HG03064 (cell line): ENCODE data around the gene IGF1R.
"Not testable (repeated sequence)": the region's sequence is repeated elsewhere in the genome, so short reads cannot be mapped to it uniquely, and the experiment has no call there.

Source experiments
- ATAC-seq: cut with Tn5 transposase; IDR thresholded peaks from one replicate; pipeline ENCODE4 v1.9.1; 2021; ENCODE audit warnings: low read depth; ENCODE audit not compliant: unreplicated experiment

Gene IGF1R

DNA sequence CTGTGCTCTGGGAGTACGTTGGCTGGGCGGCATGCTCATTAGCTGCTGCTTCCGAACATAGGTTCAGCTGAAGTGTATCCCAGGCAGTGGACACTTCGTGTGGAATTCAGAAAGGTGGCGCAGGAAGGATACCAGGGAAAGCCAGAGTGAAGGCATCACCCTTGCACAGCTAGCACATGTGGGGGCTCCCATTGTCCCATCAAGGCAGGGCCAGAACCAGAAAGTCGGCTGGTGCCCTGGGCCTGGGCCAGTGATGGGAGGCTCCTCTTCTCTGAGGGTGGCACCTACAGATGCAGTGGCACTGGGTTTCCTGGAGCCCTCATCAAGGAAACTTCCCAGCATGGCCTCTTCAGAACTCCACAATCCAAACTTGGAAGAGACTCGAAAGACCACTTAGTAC, 302.7 kb downstream of the IGF1R start:
- no peak for ATAC-seq

DNA sequence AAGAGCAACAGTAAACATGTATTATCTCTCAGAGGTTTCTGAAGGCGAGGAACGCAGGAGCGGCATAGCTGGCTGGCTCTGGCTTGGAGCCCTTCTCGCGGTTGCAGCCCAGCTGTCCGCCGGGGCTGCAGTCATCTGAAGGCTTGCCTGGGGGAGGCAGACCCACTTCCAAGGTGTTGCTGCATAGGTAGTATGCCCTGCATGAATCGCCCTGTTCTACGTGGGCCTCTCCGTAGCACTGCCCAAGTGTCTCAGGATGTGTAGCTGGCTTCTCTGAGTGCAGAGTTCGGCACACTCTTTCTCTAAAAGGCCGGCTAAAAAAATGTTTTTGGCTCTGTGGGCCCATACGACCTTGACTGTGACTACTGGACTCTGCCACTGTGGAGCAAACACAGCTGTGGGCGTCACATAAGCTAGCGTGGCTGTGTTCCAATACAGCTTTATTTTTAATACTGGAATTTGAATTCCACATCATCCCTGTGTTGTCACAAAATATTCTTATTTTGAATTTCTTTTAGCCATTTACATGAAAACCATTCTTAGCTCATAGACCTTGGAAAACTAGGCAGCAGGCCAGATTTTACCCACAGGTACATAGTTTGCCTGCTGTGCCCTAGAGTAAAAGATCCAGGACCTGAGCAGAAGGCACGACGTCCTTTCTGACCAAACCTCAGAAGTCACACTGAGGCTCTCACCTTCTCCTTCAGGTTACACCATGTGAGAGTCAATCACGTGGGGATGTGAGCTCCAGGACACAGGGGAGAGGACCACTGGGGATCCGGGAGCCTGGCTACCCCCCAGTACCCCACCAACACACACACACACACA, 303.4 kb downstream of the IGF1R start:
- no peak for ATAC-seq

GRCh38 chr15:98952381-98952803, 304.1 kb downstream of the IGF1R start:
- peak; percentile 96 for ATAC-seq

- ATAC-seq, result peak; percentile 35
Measured at GRCh38 chr15:98953000-98953787, 304.9 kb downstream of the IGF1R start.

GRCh38 chr15:98953968-98954367, 305.6 kb downstream of the IGF1R start:
- no peak for ATAC-seq

DNA sequence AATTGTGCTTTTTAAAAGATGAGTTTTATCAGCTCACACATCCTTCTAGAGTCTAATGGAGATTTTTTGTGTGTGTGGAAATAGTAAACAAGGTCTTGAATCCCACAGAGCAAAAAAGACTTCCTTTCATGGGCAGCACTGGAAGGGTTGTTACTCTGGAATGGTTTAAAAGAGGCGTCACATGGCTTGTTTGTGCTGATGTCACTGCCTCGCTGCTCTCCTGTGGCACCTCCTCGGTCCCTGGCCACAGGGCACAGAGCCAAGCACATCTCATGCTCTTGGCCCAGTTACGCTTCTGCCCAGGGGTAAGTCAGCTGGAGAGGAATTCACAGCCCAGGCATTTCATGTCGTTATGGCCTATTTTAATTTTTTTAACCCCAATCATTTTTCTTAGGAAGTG, 306.1 kb downstream of the IGF1R start:
- no peak for ATAC-seq

DNA sequence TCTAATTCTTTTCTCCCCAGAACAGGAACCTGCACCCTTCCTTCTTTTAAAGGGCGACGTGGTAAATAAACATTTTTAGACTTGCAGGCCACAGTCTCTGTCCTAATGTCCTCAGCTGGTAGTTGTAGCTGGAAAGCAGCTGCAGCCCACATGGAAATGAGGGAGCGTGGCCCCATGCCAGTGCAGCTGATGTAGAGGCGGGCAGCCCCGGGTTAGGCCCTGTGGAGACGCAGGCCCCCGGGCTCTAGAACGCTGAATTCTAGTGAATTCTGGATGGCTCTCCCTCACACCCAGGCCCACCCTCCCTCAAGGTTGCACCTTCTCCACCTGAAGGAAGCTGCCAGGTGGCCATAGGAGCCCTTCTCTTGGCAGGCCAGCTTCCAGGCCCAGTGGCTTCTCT, 307.0 kb downstream of the IGF1R start:
- no peak for ATAC-seq

- ATAC-seq, result no peak
Measured at GRCh38 chr15:98955961-98956723, 307.8 kb downstream of the IGF1R start.

GRCh38 chr15:98956796-98957553, 308.6 kb downstream of the IGF1R start:
- ATAC-seq, result no peak

DNA sequence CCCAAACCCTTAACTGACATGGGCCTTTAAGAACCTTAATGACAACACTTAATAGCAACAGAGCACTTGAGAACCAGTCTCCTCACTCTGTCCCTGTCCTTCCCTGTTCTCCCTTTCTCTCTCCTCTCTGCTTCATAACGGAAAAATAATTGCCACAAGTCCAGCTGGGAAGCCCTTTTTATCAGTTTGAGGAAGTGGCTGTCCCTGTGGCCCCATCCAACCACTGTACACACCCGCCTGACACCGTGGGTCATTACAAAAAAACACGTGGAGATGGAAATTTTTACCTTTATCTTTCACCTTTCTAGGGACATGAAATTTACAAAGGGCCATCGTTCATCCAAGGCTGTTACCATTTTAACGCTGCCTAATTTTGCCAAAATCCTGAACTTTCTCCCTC, 309.3 kb downstream of the IGF1R start:
- no peak for ATAC-seq

DNA sequence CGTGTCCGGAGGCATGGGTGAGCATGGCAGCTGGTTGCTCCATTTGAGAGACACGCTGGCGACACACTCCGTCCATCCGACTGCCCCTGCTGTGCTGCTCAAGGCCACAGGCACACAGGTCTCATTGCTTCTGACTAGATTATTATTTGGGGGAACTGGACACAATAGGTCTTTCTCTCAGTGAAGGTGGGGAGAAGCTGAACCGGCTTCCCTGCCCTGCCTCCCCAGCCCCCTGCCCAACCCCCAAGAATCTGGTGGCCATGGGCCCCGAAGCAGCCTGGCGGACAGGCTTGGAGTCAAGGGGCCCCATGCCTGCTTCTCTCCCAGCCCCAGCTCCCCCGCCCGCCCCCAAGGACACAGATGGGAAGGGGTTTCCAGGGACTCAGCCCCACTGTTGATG, 309.7 kb downstream of the IGF1R start:
- ATAC-seq, result no peak

DNA sequence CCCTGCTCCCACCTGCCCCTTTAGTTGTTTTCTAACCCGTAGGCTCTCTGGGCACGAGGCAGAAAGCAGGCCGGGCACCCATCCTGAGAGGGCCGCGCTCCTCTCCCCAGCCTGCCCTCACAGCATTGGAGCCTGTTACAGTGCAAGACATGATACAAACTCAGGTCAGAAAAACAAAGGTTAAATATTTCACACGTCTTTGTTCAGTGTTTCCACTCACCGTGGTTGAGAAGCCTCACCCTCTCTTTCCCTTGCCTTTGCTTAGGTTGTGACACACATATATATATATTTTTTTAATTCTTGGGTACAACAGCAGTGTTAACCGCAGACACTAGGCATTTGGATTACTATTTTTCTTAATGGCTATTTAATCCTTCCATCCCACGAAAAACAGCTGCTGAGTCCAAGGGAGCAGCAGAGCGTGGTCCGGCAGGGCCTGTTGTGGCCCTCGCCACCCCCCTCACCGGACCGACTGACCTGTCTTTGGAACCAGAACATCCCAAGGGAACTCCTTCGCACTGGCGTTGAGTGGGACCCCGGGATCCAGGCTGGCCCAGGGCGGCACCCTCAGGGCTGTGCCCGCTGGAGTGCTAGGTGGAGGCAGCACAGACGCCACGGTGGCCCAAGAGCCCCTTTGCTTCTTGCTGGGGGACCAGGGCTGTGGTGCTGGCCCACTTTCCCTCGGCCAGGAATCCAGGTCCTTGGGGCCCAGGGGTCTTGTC, 310.7 kb downstream of the IGF1R start:
- ATAC-seq, result no peak

DNA sequence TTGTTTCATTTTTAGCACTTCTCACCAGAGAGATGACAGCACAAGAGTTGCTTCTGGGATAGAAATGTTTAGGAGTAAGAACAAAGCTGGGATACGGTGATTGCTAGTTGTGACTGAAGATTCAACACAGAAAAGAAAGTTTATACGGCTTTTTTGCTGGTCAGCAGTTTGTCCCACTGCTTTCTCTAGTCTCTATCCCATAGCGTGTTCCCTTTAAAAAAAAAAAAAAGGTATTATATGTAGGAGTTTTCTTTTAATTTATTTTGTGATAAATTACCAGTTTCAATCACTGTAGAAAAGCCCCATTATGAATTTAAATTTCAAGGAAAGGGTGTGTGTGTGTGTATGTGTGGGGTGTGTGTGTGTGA, 311.3 kb downstream of the IGF1R start:
- no peak for ATAC-seq

DNA sequence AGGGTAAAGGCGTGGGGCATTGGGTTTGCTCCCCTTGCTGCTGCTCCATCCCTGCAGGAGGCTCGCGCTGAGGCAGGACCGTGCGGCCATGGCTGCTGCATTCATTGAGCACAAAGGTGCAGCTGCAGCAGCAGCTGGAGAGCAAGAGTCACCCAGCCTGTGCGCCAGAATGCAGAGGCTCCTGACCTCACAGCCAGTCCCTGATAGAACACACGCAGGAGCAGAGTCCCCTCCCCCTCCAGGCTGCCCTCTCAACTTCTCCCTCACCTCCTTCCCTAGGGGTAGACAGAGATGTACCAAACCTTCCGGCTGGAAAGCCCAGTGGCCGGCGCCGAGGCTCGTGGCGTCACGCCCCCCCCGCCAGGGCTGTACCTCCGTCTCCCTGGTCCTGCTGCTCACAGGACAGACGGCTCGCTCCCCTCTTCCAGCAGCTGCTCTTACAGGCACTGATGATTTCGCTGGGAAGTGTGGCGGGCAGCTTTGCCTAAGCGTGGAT, 312.3 kb downstream of the IGF1R start:
- ATAC-seq, result no peak

GRCh38 chr15:98963444-98963843, 315.1 kb downstream of the IGF1R start:
- no peak for ATAC-seq

DNA sequence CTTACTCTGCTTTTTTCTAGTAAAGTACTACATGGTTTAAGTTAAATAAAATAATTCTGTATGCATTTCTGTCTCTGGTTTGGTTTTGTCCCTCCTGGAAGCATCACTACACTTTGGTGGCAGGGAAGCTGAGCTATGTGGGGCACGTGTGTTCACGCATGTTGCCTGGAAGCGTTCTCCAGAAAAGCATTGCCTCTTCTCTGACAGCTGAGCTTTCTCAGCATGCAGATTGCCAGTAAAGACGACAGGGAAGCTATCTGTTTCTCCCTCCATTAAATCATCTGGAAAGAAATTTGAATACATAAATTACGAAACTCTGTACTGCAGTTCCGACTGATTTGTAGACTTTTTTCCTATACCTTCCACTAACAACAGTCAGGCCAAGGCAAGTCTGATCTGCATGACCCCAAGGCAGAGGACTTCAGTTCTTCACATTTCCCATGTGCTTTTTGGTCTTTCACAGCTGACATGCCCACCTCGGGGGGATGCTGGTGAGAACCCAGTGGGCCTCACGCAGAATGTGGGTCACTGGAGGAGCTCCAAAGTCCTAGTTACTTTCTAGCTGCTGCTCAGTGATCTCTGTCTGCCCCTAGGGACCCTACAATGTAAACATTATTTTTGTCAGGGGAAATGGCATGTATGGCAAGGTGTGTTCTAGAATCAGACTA, 316.3 kb downstream of the IGF1R start:
- no peak for ATAC-seq

DNA sequence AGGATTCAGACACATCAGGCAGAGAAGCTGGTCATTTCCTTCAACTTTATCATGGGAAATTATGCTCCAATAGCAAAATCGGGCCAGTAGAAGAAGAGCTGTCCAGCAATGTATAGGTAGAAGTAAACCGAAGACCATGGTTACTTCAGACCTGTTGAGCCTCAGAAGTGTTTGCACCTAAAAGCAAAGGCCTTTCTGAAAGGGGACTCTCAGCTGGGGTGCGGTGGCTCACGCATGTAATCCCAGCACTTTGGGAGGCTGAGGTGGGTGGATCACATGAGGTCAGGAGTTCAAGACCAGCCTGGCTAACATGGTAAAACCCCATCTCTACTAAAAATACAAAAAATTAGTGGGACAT, 316.8 kb downstream of the IGF1R start:
- not testable (repeated sequence) for ATAC-seq

- no peak for ATAC-seq
Measured at GRCh38 chr15:98965597-98965996, 317.3 kb downstream of the IGF1R start.

DNA sequence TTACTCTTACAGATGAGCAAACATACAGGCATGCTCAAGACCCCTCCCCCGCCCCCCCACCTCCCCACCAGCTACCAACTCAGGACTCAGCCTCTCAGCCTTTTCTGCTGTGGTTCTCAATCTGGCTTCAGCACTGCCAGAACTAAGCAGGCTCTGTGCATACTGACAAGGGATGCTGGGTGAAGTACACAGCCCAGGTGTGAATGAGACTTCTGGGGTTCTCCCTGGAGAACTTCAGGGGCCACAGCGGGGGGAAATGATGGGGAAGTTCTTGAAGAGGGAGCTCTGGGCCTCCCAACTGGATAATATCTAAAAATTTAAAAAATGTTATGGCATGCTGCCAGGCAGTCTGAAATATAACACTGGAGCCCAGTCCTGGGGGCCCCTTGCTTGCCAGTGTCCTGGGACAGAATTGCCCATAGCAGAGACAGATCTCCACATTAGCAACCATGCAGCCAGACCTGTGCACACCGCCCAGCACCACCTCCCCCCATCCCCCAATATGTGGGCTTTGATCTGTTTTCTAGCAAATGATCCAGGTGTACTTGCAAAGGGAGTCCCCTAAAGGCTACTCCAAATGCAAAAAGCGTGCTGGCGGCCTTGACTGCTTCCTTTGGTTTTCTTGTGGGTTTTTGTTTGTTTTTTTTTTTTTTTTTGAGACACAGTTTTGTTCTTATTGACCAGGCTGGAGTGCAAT, 317.9 kb downstream of the IGF1R start:
- no peak for ATAC-seq
